Natural killer cell (primary cell): ENCODE results near the gene AMPD3. TPM values are rescaled to one million over a fixed set of nuclear protein-coding genes. Genes with fewer than 3 reads are reported as not detected.

ENCODE experiments used
- ATAC-seq, 3 donors: fragments of 150-1000 bp in 2 of 3; fragments of 200-7000 bp in 1 of 3; cut with Tn5 transposase; 1 replicate in 1 of 3; 2 replicates in 2 of 3; pipeline ENCODE4 v1.10.0; 2021; ENCODE audit warnings: mild to moderate bottlenecking in 2 of 3, moderate library complexity in 2 of 3
- DNase-seq, 2 donors: peaks; one replicate each; pipeline versions ENCODE4 v3.0.0 to v3.0.0-alpha.2; 2013 to 2021; ENCODE audit warnings: mixed read lengths in 1 of 2
- H3K27ac ChIP-seq: one replicate; pipeline ENCODE4 v1.5.1; 2013; ENCODE audit warnings: mild to moderate bottlenecking, low read length
- H3K27me3 ChIP-seq: one replicate; pipeline ENCODE4 v1.6.1; 2013; ENCODE audit warnings: low read length; ENCODE audit not compliant: control insufficient read depth, insufficient read depth
- H3K36me3 ChIP-seq: one replicate; pipeline ENCODE4 v1.6.1; 2013; ENCODE audit warnings: low read length; ENCODE audit not compliant: control insufficient read depth, insufficient read depth
- H3K4me1 ChIP-seq: one replicate; pipeline ENCODE4 v1.6.1; 2013; ENCODE audit warnings: low read length; ENCODE audit not compliant: control insufficient read depth, insufficient read depth
- H3K4me3 ChIP-seq: one replicate; pipeline ENCODE4 v1.5.1; 2013; ENCODE audit warnings: low read length
- H3K9me3 ChIP-seq: one replicate; pipeline ENCODE4 v1.6.1; 2013; ENCODE audit warnings: low read length; ENCODE audit not compliant: control insufficient read depth, insufficient read depth
- H3K27ac Mint-ChIP-seq, 2 donors: one replicate each; pipeline ENCODE4 v1.8.0; 2022; ENCODE audit warnings: mild to moderate bottlenecking in 2 of 2, mixed read lengths in 2 of 2, moderate library complexity in 1 of 2
- H3K27me3 Mint-ChIP-seq, 2 donors: one replicate each; pipeline ENCODE4 v1.8.0; 2022; ENCODE audit warnings: low read depth in 2 of 2, mixed read lengths in 2 of 2
- H3K36me3 Mint-ChIP-seq: one replicate; pipeline ENCODE4 v1.8.0; 2022; ENCODE audit warnings: mixed read lengths
- H3K4me1 Mint-ChIP-seq, 2 donors: one replicate each; pipeline ENCODE4 v1.8.0; 2022; ENCODE audit warnings: mixed read lengths in 2 of 2
- H3K4me3 Mint-ChIP-seq: one replicate; pipeline ENCODE4 v1.8.0; 2022; ENCODE audit warnings: mild to moderate bottlenecking, moderate library complexity, mixed read lengths
- H3K9me3 Mint-ChIP-seq, 2 donors: one replicate each; pipeline ENCODE4 v1.8.0; 2022; ENCODE audit warnings: mixed read lengths in 2 of 2
- CTCF ChIP-seq: fragments of 200-600 bp; IDR thresholded peaks from one replicate; pipeline ENCODE4 v1.8.0; 2022; ENCODE audit warnings: antibody characterized with exemption
- whole genome bisulfite sequencing: methylation state at CpG from one replicate; pipeline ENCODE4 v1.1.7; 2013; ENCODE audit warnings: missing lambda C conversion rate; ENCODE audit not compliant: insufficient coverage; 5-methylcytosine and 5-hydroxymethylcytosine counted together
- intact Hi-C: fragments of 100-400 bp; cut with micrococcal nuclease; formaldehyde crosslinking; loops from one replicate; pipeline ENCODE4 v1.14.2; 2022
- total RNA-seq, 4 donors: library from RNA; stranded (reverse); fragments of 120-200 nt in 1 of 4; gene quantifications; one replicate each; pipeline versions ENCODE4 v1.2.3 to v1.2.4, GENCODE V29; 2013 to 2022

The AMPD3 gene
- total RNA-seq, 3 donors from 2014 or later (not counting 1 experiment from before 2014, with no cell fraction given) = 5.5 to 9.2 (median 6.8) TPM

- Mint-ChIP-seq H3K27ac (no peak overlapping the region), H3K9me3 (no peaks in the 10 kb centered on the region), H3K4me3 (no peak overlapping the region), H3K4me1 (peaks cover 20% of the 10 kb centered on the region in 2 donors), H3K27me3 (peaks cover 42 to 51% of the 10 kb centered on the region in 2 donors), H3K36me3 (no peaks in the 10 kb centered on the region)
- no peaks in the 10 kb centered on the region for H3K36me3 ChIP-seq
- peaks cover 16% of the 10 kb centered on the region for H3K4me1 ChIP-seq
- H3K27ac ChIP-seq = no peak overlapping the region
- intact Hi-C loops = loop anchor here (5.0 kb wide), 1 partner anchor 301 kb away; no protein-coding TSS in a partner anchor
- no peak for TF ChIP-seq CTCF
- DNase-seq (no peak), ATAC-seq (no peak)
- WGBS = 100% methylated on average over 3 of the region's 4 CpGs
- peaks cover 5% of the 10 kb centered on the region for H3K27me3 ChIP-seq
- no peak overlapping the region for H3K4me3 ChIP-seq
- no peaks in the 10 kb centered on the region for H3K9me3 ChIP-seq
Measured at GRCh38 chr11:10441091-10441490, 14.0 kb upstream of the AMPD3 start.

- peaks cover 5% of the 10 kb centered on the region for H3K27me3 ChIP-seq
Measured at GRCh38 chr11:10441652-10442503, 13.2 kb upstream of the AMPD3 start.

GRCh38 chr11:10443152-10443551 is 11.9 kb upstream of the AMPD3 start:
- H3K27ac Mint-ChIP-seq = no peak overlapping the region
- ATAC-seq (no peak), DNase-seq (no peak)
- 94% methylated on average over 7 of the region's 7 CpGs for WGBS
- Histone ChIP-seq H3K4me1 (peaks cover 16% of the 10 kb centered on the region), H3K36me3 (no peaks in the 10 kb centered on the region), H3K27me3 (peaks cover 5% of the 10 kb centered on the region), H3K9me3 (no peaks in the 10 kb centered on the region), H3K27ac (no peak overlapping the region), H3K4me3 (no peak overlapping the region)
- no peak overlapping the region for H3K4me3 Mint-ChIP-seq
- H3K4me1 Mint-ChIP-seq = peaks cover 26 to 32% of the 10 kb centered on the region in 2 donors
- no peak for TF ChIP-seq CTCF
- intact Hi-C loops = loop anchor here (5.0 kb wide), 1 partner anchor 299 kb away; no protein-coding TSS in a partner anchor
- H3K36me3 Mint-ChIP-seq = no peaks in the 10 kb centered on the region
- H3K9me3 Mint-ChIP-seq = no peaks in the 10 kb centered on the region
- peaks cover 35 to 47% of the 10 kb centered on the region in 2 donors for H3K27me3 Mint-ChIP-seq

More at GRCh38 chr11:10441652-10442503, 13.2 kb upstream of the AMPD3 start:
- TF ChIP-seq CTCF = no peak
- Mint-ChIP-seq H3K9me3 (no peaks in the 10 kb centered on the region), H3K36me3 (no peaks in the 10 kb centered on the region), H3K4me3 (peak overlapping the region; percentile 61), H3K27ac (peak overlapping the region; percentile 75 to 81), H3K4me1 (peaks cover 20% of the 10 kb centered on the region in 2 donors), H3K27me3 (peaks cover 34 to 50% of the 10 kb centered on the region in 2 donors)
- H3K4me1 ChIP-seq = peaks cover 16% of the 10 kb centered on the region
- H3K9me3 ChIP-seq = no peaks in the 10 kb centered on the region
- no peaks in the 10 kb centered on the region for H3K36me3 ChIP-seq
- intact Hi-C loops = loop anchor here (5.0 kb wide), 1 partner anchor 300 kb away; no protein-coding TSS in a partner anchor
- ATAC-seq (peak; percentile 73 to 90 (median 82)), DNase-seq (peak in 1 of 2 donors; percentile 48)
- no peak overlapping the region for H3K4me3 ChIP-seq
- peak overlapping the region; percentile 71 for H3K27ac ChIP-seq
- WGBS = 8% methylated on average over 7 of the region's 8 CpGs
